Naive thymus-derived CD4-positive, alpha-beta T cell (primary cell): Measurements from ENCODE around the gene DIP2B. TPM values are rescaled to one million over a fixed set of nuclear protein-coding genes. Genes with fewer than 3 reads are reported as not detected.

Experiments
- ATAC-seq: fragments of 150-1000 bp; cut with Tn5 transposase; 2 replicates; pipeline ENCODE4 v1.10.0; 2021; ENCODE audit warnings: mild to moderate bottlenecking, moderate library complexity
- CTCF ChIA-PET: fragments of 350-600 bp; sonication (Branson Sonifier 250); formaldehyde crosslinking; loops from one replicate; lab custom pipeline; 2021; ENCODE audit warnings: antibody characterized with exemption; lab: Charles Lee
- POLR2A ChIA-PET: fragments of 350-600 bp; sonication (Branson Sonifier 250); formaldehyde crosslinking; loops from one replicate; lab custom pipeline; 2021; ENCODE audit warnings: antibody characterized with exemption, inconsistent platforms; lab: Charles Lee
- DNase-seq, 9 donors: peaks; one replicate each; pipeline versions ENCODE4 v3.0.0 to v3.0.0-alpha.2; 2020 to 2022; ENCODE audit warnings: mixed read lengths in 1 of 9
- H3K27ac ChIP-seq: one replicate; pipeline ENCODE4 v1.7.0; 2013; ENCODE audit warnings: mild to moderate bottlenecking, low read depth, low read length, moderate library complexity
- H3K27me3 ChIP-seq, 2 donors: one replicate each; pipeline ENCODE4 v1.7.0; 2013; ENCODE audit warnings: low read length in 2 of 2, mild to moderate bottlenecking in 2 of 2, moderate library complexity in 2 of 2; ENCODE audit not compliant: control insufficient read depth in 2 of 2, insufficient read depth in 2 of 2
- H3K36me3 ChIP-seq, 3 experiments: 1 replicate in 2 of 3; 2 replicates in 1 of 3; pipeline ENCODE4 v1.7.0; 2013; ENCODE audit warnings: low read length in 3 of 3, mild to moderate bottlenecking in 3 of 3, moderate library complexity in 1 of 3; ENCODE audit not compliant: insufficient read depth in 3 of 3, control insufficient read depth in 2 of 3
- H3K4me1 ChIP-seq, 2 donors: one replicate each; pipeline ENCODE4 v1.7.0; 2013; ENCODE audit warnings: low read length in 2 of 2, mild to moderate bottlenecking in 2 of 2, moderate library complexity in 1 of 2; ENCODE audit not compliant: control insufficient read depth in 2 of 2, insufficient read depth in 2 of 2
- H3K4me3 ChIP-seq: 2 replicates; pipeline ENCODE4 v1.7.0; 2013; ENCODE audit warnings: mild to moderate bottlenecking, low read length
- H3K9me3 ChIP-seq, 3 experiments: 1 replicate in 2 of 3; 2 replicates in 1 of 3; pipeline ENCODE4 v1.7.0; 2013; ENCODE audit warnings: low read length in 3 of 3; ENCODE audit not compliant: control insufficient read depth in 2 of 3
- H3K27ac Mint-ChIP-seq, 9 donors: one replicate each; pipeline ENCODE4 v1.8.0; 2020 to 2022; ENCODE audit warnings: mixed read lengths in 9 of 9, mild to moderate bottlenecking in 8 of 9, moderate library complexity in 5 of 9, inconsistent platforms in 2 of 9
- H3K27me3 Mint-ChIP-seq, 5 donors: one replicate each; pipeline ENCODE4 v1.8.0; 2021 to 2022; ENCODE audit warnings: mixed read lengths in 5 of 5, mild to moderate bottlenecking in 1 of 5
- H3K36me3 Mint-ChIP-seq, 5 donors: one replicate each; pipeline ENCODE4 v1.8.0; 2020 to 2022; ENCODE audit warnings: mixed read lengths in 5 of 5, mild to moderate bottlenecking in 3 of 5, inconsistent platforms in 1 of 5
- H3K4me1 Mint-ChIP-seq, 7 donors: one replicate each; pipeline ENCODE4 v1.8.0; 2020 to 2022; ENCODE audit warnings: mixed read lengths in 7 of 7, mild to moderate bottlenecking in 3 of 7, inconsistent platforms in 1 of 7
- H3K4me3 Mint-ChIP-seq, 10 donors: one replicate each; pipeline ENCODE4 v1.8.0; 2020 to 2022; ENCODE audit warnings: mild to moderate bottlenecking in 10 of 10, mixed read lengths in 10 of 10, moderate library complexity in 6 of 10, inconsistent platforms in 2 of 10
- H3K9me3 Mint-ChIP-seq, 11 donors: one replicate each; pipeline ENCODE4 v1.8.0; 2020 to 2022; ENCODE audit warnings: mixed read lengths in 11 of 11, mild to moderate bottlenecking in 4 of 11, inconsistent platforms in 1 of 11, moderate library complexity in 1 of 11
- intact Hi-C, 2 donors: fragments of 100-400 bp; cut with micrococcal nuclease; formaldehyde crosslinking; loops; one replicate each; pipeline ENCODE4 v1.15.1; 2023
- polyA plus RNA-seq, 2 donors: library from polyadenylated mRNA; unstranded; fragments of 300-500 nt; fragmentation: Illumina TruSeq; gene quantifications; one replicate each; pipeline ENCODE4 v1.2.3, GENCODE V29; 2021
- total RNA-seq, 6 experiments: library from RNA in 5 of 6; stranded (reverse) in 5 of 6; gene quantifications; 1 replicate in 5 of 6; 2 replicates in 1 of 6; pipeline ENCODE4 v1.2.3 and lab custom pipeline; 2021 to 2026

Gene DIP2B
- total and polyA plus RNA-seq, 7 experiments from 2014 or later = 10.0 to 41.8 (median 34.3) TPM

DNA sequence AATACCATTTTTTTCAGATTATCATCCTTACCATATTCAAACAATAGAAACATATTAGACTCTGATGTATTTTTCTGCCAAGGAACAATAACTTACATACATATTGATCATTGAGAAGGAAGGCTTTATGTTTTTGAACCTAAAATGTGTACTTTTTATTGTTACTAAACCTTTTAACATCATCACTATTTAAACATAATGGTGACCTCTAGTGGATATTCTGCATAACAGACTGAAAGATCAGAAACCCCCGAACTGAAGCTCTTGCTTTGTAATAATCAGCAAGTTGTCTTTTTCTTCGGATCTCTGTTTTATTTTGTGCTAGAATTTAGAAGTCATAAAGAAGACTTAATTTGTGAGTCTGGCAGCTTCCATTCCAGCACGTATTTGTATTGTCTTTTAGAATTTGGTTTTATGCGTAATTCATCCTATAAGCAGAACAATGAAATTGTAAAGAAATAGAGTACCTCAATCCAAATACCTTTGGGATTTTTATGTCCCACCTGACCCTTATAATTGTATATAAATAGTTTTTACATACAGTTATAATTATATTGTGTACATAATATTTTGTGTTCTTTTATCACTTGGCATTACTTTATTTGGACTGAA, 133.2 kb downstream of the DIP2B start:
- H3K36me3 Mint-ChIP-seq = peaks cover 11 to 30% (median 15%) of the 10 kb centered on the region in 5 donors
- ATAC-seq (peak; percentile 79), DNase-seq (peak in 7 of 9 donors; percentile 39 to 70 (median 53))
- Histone ChIP-seq H3K36me3 (peaks cover 0 to 14% (median 3%) of the 10 kb centered on the region in 3 experiments), H3K9me3 (no peaks in the 10 kb centered on the region), H3K27ac (no peak overlapping the region), H3K27me3 (no peaks in the 10 kb centered on the region), H3K4me1 (peaks cover 0 to 16% of the 10 kb centered on the region in 2 donors), H3K4me3 (no peak overlapping the region)
- H3K4me1 Mint-ChIP-seq = peaks cover 34 to 72% (median 65%) of the 10 kb centered on the region in 7 donors
- ChIA-PET CTCF (interaction anchor here (0.6 to 3.7 kb wide), 12 partner anchors 9 to 137 kb away, joined by 3 to 60 read pairs (median 3); partner anchors contain the start of gene DIP2B), POLR2A (interaction anchor here (0.8 to 1.4 kb wide), 4 partner anchors 9 to 132 kb away, joined by 3 to 13 read pairs (median 4); partner anchors contain the start of gene DIP2B)
- intact Hi-C loops = loop anchor here (1.0 kb wide), 2 partner anchors 41 to 134 kb away; partner anchors contain the start of gene DIP2B (in 2 of the 2)
- H3K27me3 Mint-ChIP-seq = no peaks in the 10 kb centered on the region
- H3K9me3 Mint-ChIP-seq = no peaks in the 10 kb centered on the region
- H3K27ac Mint-ChIP-seq = peak overlapping the region in 8 of 9 donors; percentile 13 to 86 (median 55)
- peak overlapping the region in 1 of 10 donors; percentile 2 for H3K4me3 Mint-ChIP-seq

DNA sequence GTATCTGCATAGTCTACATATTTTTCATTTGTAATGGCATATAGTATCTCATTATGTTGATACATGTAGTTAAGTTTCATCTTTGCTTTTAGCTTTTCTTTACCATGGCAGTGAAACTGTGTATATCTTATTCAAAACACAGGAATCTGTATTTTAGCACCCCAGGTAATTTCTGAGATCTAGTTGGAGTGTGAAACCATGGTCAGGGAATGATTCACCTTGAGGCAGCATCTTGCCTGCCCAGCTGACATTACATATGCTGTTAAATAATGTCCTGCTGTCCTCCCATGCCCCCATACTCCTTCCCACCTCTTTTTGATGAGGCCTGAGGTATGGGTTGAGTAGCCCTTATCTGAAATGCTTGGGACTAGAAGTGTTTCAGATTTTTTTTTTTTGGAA, 133.7 kb downstream of the DIP2B start:
- Histone ChIP-seq H3K27ac (no peak overlapping the region), H3K9me3 (no peaks in the 10 kb centered on the region), H3K27me3 (no peaks in the 10 kb centered on the region), H3K4me3 (no peak overlapping the region), H3K36me3 (peaks cover 0 to 12% (median 3%) of the 10 kb centered on the region in 3 experiments), H3K4me1 (peaks cover 0 to 16% of the 10 kb centered on the region in 2 donors)
- Mint-ChIP-seq H3K4me3 (no peak overlapping the region), H3K27me3 (no peaks in the 10 kb centered on the region), H3K9me3 (peaks cover 0 to 2% (median 0%) of the 10 kb centered on the region in 11 donors), H3K36me3 (peaks cover 11 to 31% (median 15%) of the 10 kb centered on the region in 5 donors), H3K27ac (no peak overlapping the region), H3K4me1 (peaks cover 30 to 75% (median 65%) of the 10 kb centered on the region in 7 donors)
- CTCF ChIA-PET = interaction anchor here (0.6 to 3.7 kb wide), 13 partner anchors 10 to 1374 kb away, joined by 3 to 60 read pairs (median 3); partner anchors contain the start of gene DIP2B
- POLR2A ChIA-PET = interaction anchor here (0.8 to 1.4 kb wide), 4 partner anchors 10 to 133 kb away, joined by 3 to 13 read pairs (median 4); partner anchors contain the start of gene DIP2B
- ATAC-seq (no peak), DNase-seq (no peak)
- intact Hi-C loops = loop anchor here (1.0 kb wide), 2 partner anchors 41 to 134 kb away; partner anchors contain the start of gene DIP2B (in 2 of the 2)

DNA sequence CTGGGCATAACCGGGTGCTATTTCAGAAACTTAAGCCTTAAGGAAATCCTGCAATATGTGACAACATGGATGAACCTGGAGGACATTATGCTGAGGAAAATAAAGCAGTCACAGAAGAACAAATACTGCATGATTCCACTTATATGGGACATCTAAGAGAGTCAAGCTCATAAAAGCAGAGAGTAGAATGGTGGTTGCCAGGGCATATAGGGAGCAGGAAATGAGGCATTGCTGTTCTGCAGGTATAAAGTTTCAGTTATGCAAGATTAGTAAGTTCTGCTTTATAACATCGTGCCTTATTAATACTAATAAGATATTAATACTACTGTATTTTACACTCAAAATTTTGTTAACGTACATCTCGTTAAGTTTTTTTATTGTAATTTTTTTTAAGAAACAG, 134.9 kb downstream of the DIP2B start:
- Mint-ChIP-seq H3K4me1 (peaks cover 24 to 72% (median 57%) of the 10 kb centered on the region in 7 donors), H3K27ac (no peak overlapping the region), H3K36me3 (peaks cover 11 to 32% (median 16%) of the 10 kb centered on the region in 5 donors), H3K4me3 (no peak overlapping the region), H3K27me3 (no peaks in the 10 kb centered on the region), H3K9me3 (peaks cover 0 to 2% (median 0%) of the 10 kb centered on the region in 11 donors)
- Histone ChIP-seq H3K27me3 (no peaks in the 10 kb centered on the region), H3K4me1 (peaks cover 0 to 16% of the 10 kb centered on the region in 2 donors), H3K36me3 (peaks cover 0 to 12% (median 3%) of the 10 kb centered on the region in 3 experiments), H3K27ac (no peak overlapping the region), H3K4me3 (no peak overlapping the region), H3K9me3 (no peaks in the 10 kb centered on the region)
- ATAC-seq (no peak), DNase-seq (no peak)
- ChIA-PET CTCF (interaction anchor here (3.7 kb wide), 1 partner anchor 134 kb away, joined by 60 read pairs; the partner anchor contains the start of gene DIP2B), POLR2A (interaction anchor here (1.0 to 2.2 kb wide), 2 partner anchors 133 to 135 kb away, joined by 4 to 7 read pairs; partner anchors contain the start of gene DIP2B)
- intact Hi-C loops = no loop called here

DNA sequence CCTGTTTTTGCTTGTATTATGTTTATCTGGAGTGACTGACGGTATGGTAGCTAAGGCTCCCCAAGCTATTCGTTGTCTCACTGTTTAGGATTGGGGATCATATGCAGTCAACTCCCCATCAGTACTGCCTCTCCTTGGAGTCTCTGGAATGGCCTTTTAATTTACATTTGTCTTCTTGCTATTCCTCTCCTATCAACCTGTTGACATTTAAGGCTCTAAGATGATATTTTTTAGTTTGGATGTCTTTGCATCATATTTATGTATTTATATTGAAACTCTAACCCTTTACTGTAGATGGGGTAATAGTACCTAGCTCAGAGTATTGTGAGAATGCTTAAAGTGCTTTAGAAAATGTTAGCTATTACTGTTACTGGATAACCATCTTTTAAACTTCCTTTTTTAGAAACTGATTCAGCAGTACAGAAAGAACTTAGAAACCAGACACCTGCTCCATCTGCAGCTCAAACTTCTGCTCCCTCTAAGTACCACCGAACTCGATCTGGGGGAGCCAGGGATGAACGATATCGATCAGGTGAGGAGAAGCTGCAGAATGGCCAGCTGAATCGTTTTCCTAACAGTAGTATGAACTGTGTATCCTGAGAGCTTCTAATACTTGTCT, 135.6 kb downstream of the DIP2B start:
- Mint-ChIP-seq H3K36me3 (peaks cover 11 to 32% (median 16%) of the 10 kb centered on the region in 5 donors), H3K27me3 (no peaks in the 10 kb centered on the region), H3K9me3 (peaks cover 0 to 2% (median 0%) of the 10 kb centered on the region in 11 donors), H3K4me1 (peaks cover 17 to 64% (median 50%) of the 10 kb centered on the region in 7 donors), H3K27ac (peak overlapping the region in 1 of 9 donors; percentile 37), H3K4me3 (no peak overlapping the region)
- Histone ChIP-seq H3K4me1 (peaks cover 0 to 16% of the 10 kb centered on the region in 2 donors), H3K36me3 (peaks cover 0 to 12% (median 3%) of the 10 kb centered on the region in 3 experiments), H3K4me3 (no peak overlapping the region), H3K27me3 (no peaks in the 10 kb centered on the region), H3K9me3 (no peaks in the 10 kb centered on the region), H3K27ac (no peak overlapping the region)
- ChIA-PET POLR2A (interaction anchor here (1.0 to 2.2 kb wide), 2 partner anchors 134 to 136 kb away, joined by 4 to 7 read pairs; partner anchors contain the start of gene DIP2B), CTCF (interaction anchor here (0.6 to 3.7 kb wide), 2 partner anchors 79 to 135 kb away, joined by 4 to 60 read pairs; partner anchors contain the start of gene DIP2B)
- DNase-seq (no peak), ATAC-seq (no peak)
- intact Hi-C loops = no loop called here

DNA sequence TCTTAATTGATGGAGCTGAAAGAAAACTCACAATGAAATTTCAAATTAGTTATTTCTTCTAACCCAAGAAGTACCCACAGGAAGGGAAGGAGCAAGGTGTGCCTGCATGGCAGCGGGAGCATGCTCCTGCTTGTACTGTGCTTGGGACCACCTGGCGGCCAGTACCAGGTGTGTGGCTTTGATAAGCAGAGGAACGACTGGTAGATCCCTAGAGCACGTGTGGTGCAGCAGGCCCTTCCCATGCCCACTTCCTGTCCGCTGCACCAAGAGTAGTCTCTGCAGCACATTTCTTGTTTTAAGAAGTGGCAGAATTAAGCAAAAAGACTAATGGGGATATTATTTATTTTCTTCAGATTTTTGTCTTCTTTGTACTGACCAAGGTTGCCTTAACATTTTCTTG, 136.8 kb downstream of the DIP2B start:
- POLR2A ChIA-PET = interaction anchor here (2.2 kb wide), 1 partner anchor 137 kb away, joined by 7 read pairs; the partner anchor contains the start of gene DIP2B
- ATAC-seq (no peak), DNase-seq (no peak)
- peaks cover 0 to 2% (median 0%) of the 10 kb centered on the region in 11 donors for H3K9me3 Mint-ChIP-seq
- H3K4me1 Mint-ChIP-seq = peaks cover 15 to 53% (median 41%) of the 10 kb centered on the region in 7 donors
- no peaks in the 10 kb centered on the region for H3K27me3 Mint-ChIP-seq
- Histone ChIP-seq H3K27me3 (no peaks in the 10 kb centered on the region), H3K4me3 (no peak overlapping the region), H3K36me3 (peaks cover 0 to 12% (median 3%) of the 10 kb centered on the region in 3 experiments), H3K4me1 (peaks cover 0 to 16% of the 10 kb centered on the region in 2 donors), H3K9me3 (no peaks in the 10 kb centered on the region), H3K27ac (no peak overlapping the region)
- peaks cover 12 to 32% (median 16%) of the 10 kb centered on the region in 5 donors for H3K36me3 Mint-ChIP-seq
- CTCF ChIA-PET = interaction anchor here (0.6 to 1.8 kb wide), 2 partner anchors 137 to 1751 kb away, joined by 4 to 9 read pairs; partner anchors contain the start of gene DIP2B
- H3K4me3 Mint-ChIP-seq = no peak overlapping the region
- intact Hi-C loops = no loop called here
- H3K27ac Mint-ChIP-seq = peak overlapping the region in 2 of 9 donors; percentile 10 to 31

DNA sequence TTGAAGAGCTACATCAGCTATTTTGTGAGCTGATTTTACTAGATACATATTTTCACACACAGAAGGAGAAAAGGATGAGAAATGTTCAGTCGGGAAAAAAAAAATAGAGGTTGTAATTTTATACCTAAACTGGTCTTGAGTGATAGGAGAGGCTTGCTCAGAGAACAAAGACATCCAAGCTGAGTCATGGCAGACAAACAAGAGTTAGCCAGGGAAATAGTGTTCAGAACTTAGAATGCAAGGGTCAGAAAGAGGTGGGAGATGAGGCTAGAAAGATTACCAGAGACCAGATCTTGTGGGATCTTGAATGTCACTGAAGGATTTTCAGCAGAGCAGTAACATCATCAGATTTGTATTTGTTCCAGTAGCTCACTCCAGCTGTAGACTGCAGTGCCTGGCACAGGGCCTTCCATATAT, 137.3 kb downstream of the DIP2B start:
- Histone ChIP-seq H3K4me1 (peaks cover 0 to 15% of the 10 kb centered on the region in 2 donors), H3K36me3 (peaks cover 0 to 12% (median 3%) of the 10 kb centered on the region in 3 experiments), H3K27ac (no peak overlapping the region), H3K9me3 (no peaks in the 10 kb centered on the region), H3K4me3 (no peak overlapping the region), H3K27me3 (no peaks in the 10 kb centered on the region)
- Mint-ChIP-seq H3K9me3 (peaks cover 0 to 2% (median 0%) of the 10 kb centered on the region in 11 donors), H3K4me1 (peaks cover 13 to 48% (median 37%) of the 10 kb centered on the region in 7 donors), H3K36me3 (peaks cover 14 to 32% (median 20%) of the 10 kb centered on the region in 5 donors), H3K4me3 (no peak overlapping the region), H3K27ac (peak overlapping the region in 2 of 9 donors; percentile 31 to 42), H3K27me3 (no peaks in the 10 kb centered on the region)
- ChIA-PET CTCF (interaction anchor here (0.6 to 1.8 kb wide), 2 partner anchors 138 to 1752 kb away, joined by 4 to 9 read pairs; partner anchors contain the start of gene DIP2B), POLR2A (interaction anchor here (0.6 to 2.2 kb wide), 2 partner anchors 134 to 138 kb away, joined by 3 to 7 read pairs; partner anchors contain the start of gene DIP2B)
- DNase-seq = no peak
- intact Hi-C loops = no loop called here
- ATAC-seq = no peak
